Measurements from ENCODE around the gene SYT5.

Gene SYT5

DNA sequence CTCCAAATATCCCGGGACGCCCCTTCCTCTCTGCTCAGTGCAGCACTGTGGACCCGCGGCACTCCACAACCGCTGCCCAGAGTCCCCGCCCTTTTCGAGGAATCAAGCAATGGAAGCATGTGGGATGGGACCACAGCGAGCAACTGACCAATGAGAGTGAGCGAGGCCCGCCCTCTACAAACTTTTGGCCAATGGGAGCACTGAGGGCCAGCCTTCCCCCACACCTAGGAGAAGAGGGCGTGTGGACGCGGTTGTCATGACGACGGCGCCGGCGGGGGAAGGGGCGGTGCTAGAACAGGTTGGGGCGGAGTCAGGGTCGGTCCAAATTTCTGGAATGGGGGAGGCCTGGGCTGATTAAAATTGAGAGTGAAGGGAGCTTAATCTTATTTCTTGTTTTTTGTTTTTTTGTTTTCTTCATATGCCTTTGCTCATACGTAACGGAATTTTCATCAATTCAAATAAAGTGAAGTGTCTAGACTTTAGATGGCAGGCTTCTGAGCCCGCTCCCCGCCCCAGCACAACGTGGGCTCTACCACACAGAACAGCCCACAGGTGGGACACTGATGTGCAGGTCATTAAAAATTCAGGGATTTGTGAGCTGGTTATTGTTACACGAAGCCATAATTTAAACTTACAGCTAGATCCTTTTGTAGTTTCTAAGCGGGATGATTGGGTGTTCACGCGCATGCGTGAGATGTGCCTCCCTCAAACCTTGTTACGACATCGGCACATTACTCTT is 13.4 kb downstream of the SYT5 start, which contains the start of gene DNAAF3:
Gene DNAAF3, minus strand, starts transcription at position 84 of the 739 bp plus-strand sequence. CDS start 200 bp downstream, outside the sequence.
- peak within 1 kb of the TSS; percentile 58 to 61 for H3K4me3 ChIP-seq (replicated peaks in 1 of 2; ENCODE audit: low read depth in 2 of 2, low read length in 2 of 2)
- TF ChIP-seq CTCF (IDR thresholded peaks at IDR 0.05; ENCODE audit: low read depth, low read length) = no peak
- DNase-seq (ENCODE audit: low read depth in 2 of 2) = peak; percentile 98

- peak overlapping the region; percentile 58 to 61 for H3K4me3 ChIP-seq (replicated peaks in 1 of 2; ENCODE audit: low read depth in 2 of 2, low read length in 2 of 2)
- DNase-seq (ENCODE audit: low read depth in 2 of 2) = peak; percentile 77 to 79
- TF ChIP-seq CTCF (IDR thresholded peaks at IDR 0.05; ENCODE audit: low read depth, low read length) = peak; percentile 67
Observed at GRCh38 chr19:55165952-55166529, 14.0 kb downstream of the SYT5 start.

DNA sequence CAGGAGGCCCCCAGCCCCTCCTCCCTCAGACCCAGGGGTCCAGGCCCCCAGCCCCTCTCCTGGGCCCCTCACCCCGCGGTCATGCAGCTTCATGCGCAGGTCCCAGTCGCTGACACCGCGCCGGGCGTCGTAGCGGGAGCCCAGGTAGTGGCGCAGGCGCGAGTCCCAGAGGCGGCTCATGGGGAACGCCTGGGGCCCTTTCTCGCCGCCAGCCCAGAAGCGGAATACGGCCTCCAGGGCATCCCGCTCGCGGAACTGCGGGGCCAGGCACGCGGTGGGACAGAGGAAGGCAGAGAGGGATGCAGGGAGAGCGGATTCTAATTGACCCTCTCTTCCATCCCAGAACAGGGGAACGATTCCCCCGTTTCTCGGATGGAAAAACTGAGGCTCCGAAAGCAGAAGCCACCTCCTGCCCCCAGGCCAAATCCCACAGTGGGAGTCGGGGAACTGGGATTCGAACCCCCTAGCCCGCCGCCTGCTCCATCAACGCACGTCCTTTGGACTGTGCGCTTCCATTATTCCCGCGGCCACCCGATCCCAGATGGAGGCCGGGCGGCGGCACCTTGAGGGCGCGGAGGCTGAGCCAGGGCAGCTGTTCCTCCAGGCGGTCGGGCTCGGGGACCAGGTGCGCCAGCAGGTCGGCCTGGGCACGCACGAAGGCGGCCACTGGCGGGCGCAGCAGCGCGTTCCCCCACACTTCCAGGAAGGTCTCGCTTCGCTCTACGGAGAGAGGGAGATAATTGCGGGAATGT is 18.3 kb downstream of the SYT5 start:
- H3K4me3 ChIP-seq (replicated peaks in 1 of 2; ENCODE audit: low read depth in 2 of 2, low read length in 2 of 2) = no peak overlapping the region
- no peak for TF ChIP-seq CTCF (IDR thresholded peaks at IDR 0.05; ENCODE audit: low read depth, low read length)
- no peak for DNase-seq (ENCODE audit: low read depth in 2 of 2)

- no peak for DNase-seq (ENCODE audit: low read depth in 2 of 2)
- TF ChIP-seq CTCF (IDR thresholded peaks at IDR 0.05; ENCODE audit: low read depth, low read length) = no peak
- no peak overlapping the region for H3K4me3 ChIP-seq (replicated peaks in 1 of 2; ENCODE audit: low read depth in 2 of 2, low read length in 2 of 2)
Observed at GRCh38 chr19:55160986-55161365, 19.1 kb downstream of the SYT5 start.

- peak; percentile 94 for TF ChIP-seq CTCF (IDR thresholded peaks at IDR 0.05; ENCODE audit: low read depth, low read length)
- H3K4me3 ChIP-seq (replicated peaks in 1 of 2; ENCODE audit: low read depth in 2 of 2, low read length in 2 of 2) = no peak overlapping the region
- DNase-seq (ENCODE audit: low read depth in 2 of 2) = peak; percentile 85 to 87
Observed at GRCh38 chr19:55160128-55160985, 19.7 kb downstream of the SYT5 start.
